Peyer's patch (tissue), 4 donors: Measurements from ENCODE around the gene SRRM3. TPM values are rescaled to one million over a fixed set of nuclear protein-coding genes. Genes with fewer than 3 reads are reported as not detected.
"Not testable (repeated sequence)": the region's sequence is repeated elsewhere in the genome, so short reads cannot be mapped to it uniquely, and the experiment has no call there.

ENCODE experiments used
- DNase-seq, 3 donors: peaks; one replicate each; pipeline ENCODE4 v3.0.0-alpha.2; 2017 to 2019
- H3K27ac ChIP-seq, 4 donors: fragments of 200-600 bp; sonication (generic); one replicate each; pipeline ENCODE4 v1.5.1; 2016 to 2019
- H3K27me3 ChIP-seq, 2 donors: fragments of 200-600 bp; sonication (generic); one replicate each; pipeline ENCODE4 v1.5.1; 2019
- H3K36me3 ChIP-seq, 3 donors: fragments of 200-600 bp; sonication (generic); one replicate each; pipeline ENCODE4 v1.5.1; 2016 to 2019
- H3K4me1 ChIP-seq, 4 donors: fragments of 200-600 bp; sonication (generic); one replicate each; pipeline ENCODE4 v1.5.1; 2016 to 2019
- H3K4me3 ChIP-seq, 4 donors: fragments of 200-600 bp; sonication (generic); 1 replicate in 3 of 4; 2 replicates in 1 of 4; pipeline ENCODE4 v1.5.1; 2016 to 2019; ENCODE audit warnings: mild to moderate bottlenecking in 1 of 4
- H3K9me3 ChIP-seq, 4 donors: fragments of 200-600 bp; sonication (generic); one replicate each; pipeline ENCODE4 v1.5.1; 2016 to 2019; ENCODE audit warnings: mild to moderate bottlenecking in 1 of 4
- CTCF ChIP-seq, 6 experiments: fragments of 450-650 bp in 4 of 6; fragments of 200-600 bp in 2 of 6; sonication (generic) in 1 of 6; IDR thresholded peaks; one replicate each; pipeline ENCODE4 v1.5.1; 2017 to 2019; ENCODE audit warnings: antibody characterized with exemption in 6 of 6, mild to moderate bottlenecking in 3 of 6, moderate library complexity in 1 of 6
- POLR2A ChIP-seq, 2 donors: fragments of 450-650 bp; IDR thresholded peaks; one replicate each; pipeline ENCODE4 v1.5.1; 2017; ENCODE audit warnings: antibody characterized with exemption in 2 of 2, mild to moderate bottlenecking in 2 of 2, moderate library complexity in 2 of 2
- total RNA-seq, 4 donors: library from RNA; depleted of rRNA; stranded (reverse); fragments of >200 nt; gene quantifications; one replicate each; pipeline ENCODE4 v1.1.0, GENCODE V29; 2016

The SRRM3 gene
- total RNA-seq, 4 donors from 2014 or later: 0.85 to 7.4 (median 1.2) TPM; not detected in 1

GRCh38 chr7:76314042-76314721, 112.5 kb downstream of the SRRM3 start:
- Histone ChIP-seq H3K4me3 (no peak overlapping the region), H3K9me3 (no peaks in the 10 kb centered on the region), H3K4me1 (peaks cover 0 to 16% (median 0%) of the 10 kb centered on the region in 4 donors), H3K27me3 (no peaks in the 10 kb centered on the region), H3K27ac (no peak overlapping the region), H3K36me3 (no peaks in the 10 kb centered on the region)
- TF ChIP-seq CTCF (IDR thresholded peaks at IDR 0.05) (peak; percentile 97 to 100 (median 100)), POLR2A (IDR thresholded peaks at IDR 0.05) (peak in 1 of 2 donors; percentile 30)
- peak; percentile 95 to 98 (median 98) for DNase-seq

GRCh38 chr7:76314740-76315139, 113.0 kb downstream of the SRRM3 start:
- H3K27ac ChIP-seq, H3K9me3 ChIP-seq, H3K36me3 ChIP-seq, H3K27me3 ChIP-seq, DNase-seq, H3K4me3 ChIP-seq: not testable (repeated sequence)
- peaks cover 0 to 21% (median 0%) of the 10 kb centered on the region in 4 donors for H3K4me1 ChIP-seq

GRCh38 chr7:76315364-76315763, 113.7 kb downstream of the SRRM3 start:
- Histone ChIP-seq H3K4me1 (peaks cover 0 to 20% (median 0%) of the 10 kb centered on the region in 4 donors), H3K9me3 (no peaks in the 10 kb centered on the region), H3K27ac (no peak overlapping the region), H3K27me3 (no peaks in the 10 kb centered on the region), H3K4me3 (no peak overlapping the region), H3K36me3 (no peaks in the 10 kb centered on the region)
- peak in 3 of 6 experiments; percentile 14 to 49 (median 21) for TF ChIP-seq CTCF (IDR thresholded peaks at IDR 0.05)
- TF ChIP-seq POLR2A (IDR thresholded peaks at IDR 0.05): no peak
- no peak for DNase-seq

GRCh38 chr7:76316984-76317781, 115.5 kb downstream of the SRRM3 start:
- Histone ChIP-seq H3K27me3 (no peaks in the 10 kb centered on the region), H3K27ac (peak overlapping the region; percentile 95 to 99 (median 96)), H3K4me3 (peak overlapping the region; percentile 67 to 80 (median 72)), H3K4me1 (peaks cover 0 to 14% (median 0%) of the 10 kb centered on the region in 4 donors), H3K36me3 (no peaks in the 10 kb centered on the region), H3K9me3 (no peaks in the 10 kb centered on the region)
- TF ChIP-seq POLR2A (IDR thresholded peaks at IDR 0.05) (no peak), CTCF (IDR thresholded peaks at IDR 0.05) (no peak)
- DNase-seq: peak in 1 of 3 donors; percentile 55

- peak; percentile 97 for TF ChIP-seq POLR2A (IDR thresholded peaks at IDR 0.05)
- TF ChIP-seq CTCF (IDR thresholded peaks at IDR 0.05): no peak
- no peaks in the 10 kb centered on the region for H3K36me3 ChIP-seq
- peak; percentile 97 to 99 (median 98) for DNase-seq
Measured at GRCh38 chr7:76317782-76318487, 116.2 kb downstream of the SRRM3 start.

More at GRCh38 chr7:76317782-76318487, 116.2 kb downstream of the SRRM3 start:
- H3K27ac ChIP-seq: peak overlapping the region; percentile 95 to 99 (median 96)
- peak overlapping the region; percentile 67 to 80 (median 72) for H3K4me3 ChIP-seq
- H3K4me1 ChIP-seq: peaks cover 0 to 14% (median 0%) of the 10 kb centered on the region in 4 donors
- no peaks in the 10 kb centered on the region for H3K27me3 ChIP-seq
- H3K9me3 ChIP-seq: no peaks in the 10 kb centered on the region
